GM19468 (cell line): Measurements from ENCODE around the gene ZNF860.

Experiments used
- ATAC-seq: cut with Tn5 transposase; IDR thresholded peaks from one replicate; pipeline ENCODE4 v1.9.1; 2021; ENCODE audit warnings: mild to moderate bottlenecking, moderate library complexity, moderate number of reproducible peaks; ENCODE audit not compliant: unreplicated experiment; ENCODE audit errors: extremely low read depth

The ZNF860 gene

DNA sequence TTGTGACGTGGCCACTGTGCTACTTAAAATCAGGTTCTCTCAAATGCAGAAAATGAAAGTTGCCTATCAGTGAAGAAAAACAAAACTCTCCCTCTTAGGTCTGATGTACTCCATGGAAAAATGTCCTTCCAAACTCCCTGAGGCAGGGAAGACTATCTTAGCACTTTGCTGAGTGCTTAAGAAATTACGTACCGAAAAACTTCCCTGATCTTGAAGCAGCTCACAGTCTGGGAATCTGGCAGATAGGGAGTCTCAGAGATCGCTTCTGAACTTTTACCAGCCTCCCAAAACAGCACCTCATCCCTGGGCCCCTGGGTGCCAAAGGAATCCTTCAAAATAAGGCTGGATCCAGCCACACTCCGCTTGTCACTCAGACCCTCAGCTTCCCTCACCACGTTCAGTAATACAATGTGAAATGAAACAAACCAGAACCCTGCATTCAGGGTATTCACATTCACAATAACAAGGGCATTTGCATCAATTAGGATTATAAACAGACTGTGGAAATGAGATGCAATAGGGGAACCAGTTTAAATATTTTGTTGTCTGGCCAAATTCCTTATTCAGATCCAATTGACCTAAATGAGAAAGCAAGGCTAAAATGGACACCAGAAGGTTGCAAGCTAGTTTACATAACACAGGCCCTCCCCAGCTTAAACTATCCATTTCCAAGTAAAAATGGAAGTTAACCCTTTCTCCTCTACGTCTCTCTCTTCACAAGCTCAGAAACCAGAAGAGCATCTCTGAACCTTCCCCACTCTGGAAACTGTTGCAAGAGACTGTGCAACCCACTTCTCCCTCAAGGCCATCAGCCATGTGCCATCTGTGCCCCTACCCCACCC is 21.4 kb upstream of the ZNF860 start:
- no peak for ATAC-seq

DNA sequence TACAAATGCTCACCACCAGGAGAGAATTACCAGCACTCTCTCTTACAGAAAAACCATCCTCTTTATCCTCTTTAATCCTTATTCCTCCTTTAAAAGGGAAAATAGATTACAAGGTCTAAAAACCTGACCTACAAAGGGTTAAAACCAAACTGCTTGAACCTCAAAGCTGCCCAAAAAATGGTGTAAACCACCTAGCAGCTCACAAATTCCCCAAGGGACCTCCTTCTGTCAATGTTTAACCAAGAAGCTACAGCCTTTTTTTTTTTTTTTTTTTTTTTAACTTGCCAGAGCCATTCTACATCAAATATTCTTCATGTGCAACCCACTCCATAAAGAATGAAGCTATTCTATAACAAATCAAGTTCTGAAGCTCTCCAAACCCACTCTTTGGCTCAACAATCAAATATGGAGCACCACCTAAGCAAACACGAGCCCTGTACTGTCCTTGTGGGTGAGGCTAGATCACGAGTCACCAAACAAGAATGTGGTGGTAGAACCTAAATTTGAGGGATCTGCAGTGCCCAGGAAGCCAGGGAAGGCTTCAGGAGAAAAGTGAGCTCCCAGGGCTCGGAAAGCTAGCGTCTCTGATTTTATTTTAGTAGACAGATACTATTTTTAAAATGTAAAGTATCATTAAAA is 20.6 kb upstream of the ZNF860 start:
- ATAC-seq: no peak

DNA sequence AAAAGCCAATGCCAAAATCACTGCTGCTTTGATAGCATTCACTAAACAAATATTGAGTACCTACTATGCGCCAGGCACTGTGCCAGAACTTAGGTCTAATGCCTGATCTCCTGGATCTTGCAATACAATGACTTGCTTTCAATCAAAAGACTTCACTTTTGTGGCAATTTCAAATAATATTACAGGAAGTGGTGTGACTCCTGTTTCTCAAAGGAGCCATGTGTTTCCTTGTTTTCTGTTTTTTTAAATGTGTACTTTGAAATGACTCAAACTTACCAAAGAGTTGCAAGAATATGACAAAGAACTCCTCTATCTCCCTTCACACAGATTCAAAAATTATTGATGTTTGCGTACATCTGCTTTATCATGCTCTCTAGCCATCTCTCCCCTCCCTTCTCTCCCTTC is 18.7 kb upstream of the ZNF860 start:
- ATAC-seq: no peak

DNA sequence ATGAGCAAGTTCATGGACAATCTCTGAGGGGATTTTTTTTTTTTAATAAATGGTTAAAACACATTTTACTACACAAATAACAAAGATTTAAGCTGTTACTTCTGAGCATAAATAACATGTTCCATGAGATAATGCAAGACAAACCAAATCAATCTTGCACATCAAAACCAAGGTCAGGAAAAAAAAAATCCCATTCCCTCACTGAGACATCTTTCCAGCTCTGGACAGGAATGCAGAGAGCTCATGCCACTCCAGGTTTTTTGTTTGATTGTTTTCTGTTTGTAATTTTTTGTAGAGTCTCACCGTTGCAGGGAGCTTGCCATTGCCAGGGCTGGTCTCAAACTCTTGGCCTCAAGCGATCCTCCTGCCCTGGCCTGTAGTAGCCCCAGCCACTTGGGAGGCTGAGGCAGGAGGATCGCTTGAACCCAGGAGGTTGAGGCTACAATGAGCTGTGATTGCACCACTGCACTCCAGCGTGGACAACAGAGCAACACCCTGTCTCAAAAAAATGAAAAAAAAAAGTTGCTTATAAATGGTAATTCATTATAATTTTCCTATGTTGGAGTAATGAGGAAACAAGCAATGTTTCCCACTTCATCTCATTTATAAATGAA is 14.5 kb upstream of the ZNF860 start:
- ATAC-seq: no peak

DNA sequence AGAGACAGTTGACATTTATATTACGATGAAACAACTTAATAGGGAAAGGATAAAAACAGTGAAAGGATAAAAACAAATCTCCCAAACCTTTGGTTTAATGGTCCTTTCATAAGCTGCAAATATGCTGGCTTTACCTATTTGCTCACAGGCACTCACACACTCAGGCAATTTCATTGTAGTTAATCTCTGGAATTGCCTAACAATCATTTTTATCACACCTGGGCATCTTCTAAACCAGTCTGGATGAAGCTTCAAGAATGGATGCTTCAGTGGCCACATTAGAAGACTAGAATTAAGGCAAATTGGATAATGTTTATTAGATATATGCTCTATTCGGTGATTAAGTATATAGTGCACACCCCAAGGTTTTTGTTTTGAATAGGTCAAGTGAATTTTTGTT is 14.0 kb upstream of the ZNF860 start:
- ATAC-seq: no peak

DNA sequence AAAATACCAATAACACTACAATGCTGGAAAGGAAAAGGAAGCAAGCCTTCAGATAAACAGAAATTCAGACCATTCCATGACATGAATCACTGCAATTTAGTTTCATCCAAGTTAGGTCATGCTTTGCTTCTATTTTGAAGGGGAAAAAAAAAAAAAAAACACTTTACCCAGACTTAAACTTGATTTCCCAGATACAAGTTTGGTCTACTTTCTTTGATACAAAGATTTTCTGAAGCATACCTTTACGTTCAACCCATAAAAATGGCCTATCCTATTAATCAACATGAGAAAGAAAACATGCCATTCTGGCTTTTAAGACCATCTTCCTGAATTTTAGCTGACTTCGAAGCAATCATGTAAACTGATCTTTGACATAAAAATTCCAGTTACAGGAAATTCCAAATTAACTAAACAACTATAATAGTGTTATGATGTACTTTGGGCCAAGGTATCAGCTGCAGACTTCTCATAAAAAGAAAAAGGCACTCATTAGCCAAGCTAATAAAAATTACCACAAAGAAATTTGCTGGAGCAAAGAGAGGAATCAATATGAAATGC is 13.1 kb upstream of the ZNF860 start:
- ATAC-seq: no peak

DNA sequence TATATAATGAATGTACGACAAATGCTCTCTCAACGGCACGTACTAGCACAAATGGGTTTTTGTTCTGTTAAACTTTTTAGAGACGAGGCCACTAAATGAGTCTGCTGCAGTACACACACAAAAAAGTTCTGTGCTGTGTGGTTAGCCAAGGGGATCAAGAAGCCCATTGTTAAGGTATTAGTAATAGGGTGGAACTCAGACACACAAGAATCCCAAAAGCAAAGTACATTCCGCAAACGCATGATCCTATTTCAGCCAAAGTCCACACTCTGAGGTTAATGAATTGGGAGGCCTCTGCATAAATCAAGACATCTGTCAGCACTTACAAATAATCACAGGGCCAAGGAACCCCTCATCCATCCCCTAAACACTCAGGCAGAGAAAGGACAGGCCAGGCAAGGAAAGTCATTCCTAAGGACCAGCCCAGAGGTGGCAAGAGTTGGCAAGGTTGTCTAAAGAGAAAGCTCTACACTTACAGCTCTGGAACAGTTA is 12.6 kb upstream of the ZNF860 start:
- no peak for ATAC-seq

DNA sequence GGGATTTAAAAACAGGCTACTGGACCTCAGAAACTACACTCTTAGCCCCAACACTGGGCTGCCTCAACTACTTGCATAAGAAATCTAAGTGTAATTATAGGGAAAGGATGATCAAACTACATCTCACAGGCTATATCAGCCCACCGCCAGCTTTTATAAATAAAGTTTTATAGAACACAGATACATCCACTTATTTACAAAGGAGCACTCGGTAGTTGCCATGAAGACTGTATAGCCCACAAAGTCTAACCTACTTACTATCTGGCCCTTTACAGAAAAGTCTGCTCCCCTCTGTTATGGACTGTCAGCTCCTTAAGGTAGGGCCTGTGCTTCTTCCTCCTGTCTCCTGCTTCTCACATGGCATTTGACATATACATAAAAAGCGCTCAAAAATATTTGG is 9.9 kb upstream of the ZNF860 start:
- ATAC-seq: no peak

DNA sequence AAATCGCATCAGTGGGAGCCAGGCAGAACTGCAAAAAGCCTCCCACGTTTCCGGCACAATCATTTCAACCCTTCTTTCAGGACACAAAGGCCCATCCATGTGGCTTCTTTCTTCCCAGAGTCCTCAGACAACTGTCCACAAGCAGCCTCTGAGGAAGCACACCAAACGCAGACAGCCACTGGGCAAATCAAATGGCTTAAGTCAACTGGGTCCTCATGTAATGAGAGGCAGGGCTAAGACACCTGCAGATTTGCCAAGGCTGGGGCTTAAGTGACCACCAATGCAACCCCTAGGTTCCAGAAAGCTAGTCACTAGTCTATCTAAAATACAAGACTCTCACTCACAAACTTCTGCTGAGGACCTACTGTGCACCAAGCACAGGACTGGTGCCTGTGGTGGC is 8.5 kb upstream of the ZNF860 start:
- no peak for ATAC-seq

DNA sequence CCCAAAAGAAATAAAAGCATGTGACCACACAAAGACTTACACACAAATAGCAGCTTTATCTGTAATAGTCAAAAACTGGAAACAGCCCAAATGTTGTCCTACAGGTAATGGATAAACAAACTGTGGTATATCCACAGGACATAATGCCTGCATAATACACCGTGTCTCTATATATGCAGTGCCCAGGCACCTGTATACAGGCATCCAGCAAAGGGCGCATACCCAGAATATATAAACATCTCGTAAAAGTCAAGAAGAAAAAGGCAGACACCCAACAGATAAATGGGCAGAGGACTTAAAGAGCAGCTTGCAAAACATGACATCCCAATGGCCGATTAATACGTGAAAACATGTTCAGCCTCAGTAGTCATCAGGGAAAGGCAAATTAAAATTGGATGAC is 7.7 kb upstream of the ZNF860 start:
- ATAC-seq: no peak

DNA sequence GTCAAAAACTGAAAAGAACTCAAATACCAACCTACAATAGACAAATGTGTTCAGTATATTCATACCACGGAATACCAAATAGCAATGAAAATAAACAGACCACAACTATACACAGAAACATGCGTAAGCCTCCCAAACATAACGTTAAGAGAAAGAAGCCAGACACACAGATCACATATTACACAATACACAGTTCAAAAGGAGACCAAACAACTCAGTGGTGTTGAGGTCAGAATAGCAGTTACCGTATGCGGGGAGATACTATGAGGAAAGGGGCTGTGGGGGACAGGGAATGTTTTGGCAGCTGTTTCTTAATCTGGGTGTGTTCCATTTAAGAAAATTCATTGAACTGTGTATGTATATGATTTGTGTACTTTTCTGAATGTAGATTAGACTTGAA is 7.1 kb upstream of the ZNF860 start:
- ATAC-seq: no peak

DNA sequence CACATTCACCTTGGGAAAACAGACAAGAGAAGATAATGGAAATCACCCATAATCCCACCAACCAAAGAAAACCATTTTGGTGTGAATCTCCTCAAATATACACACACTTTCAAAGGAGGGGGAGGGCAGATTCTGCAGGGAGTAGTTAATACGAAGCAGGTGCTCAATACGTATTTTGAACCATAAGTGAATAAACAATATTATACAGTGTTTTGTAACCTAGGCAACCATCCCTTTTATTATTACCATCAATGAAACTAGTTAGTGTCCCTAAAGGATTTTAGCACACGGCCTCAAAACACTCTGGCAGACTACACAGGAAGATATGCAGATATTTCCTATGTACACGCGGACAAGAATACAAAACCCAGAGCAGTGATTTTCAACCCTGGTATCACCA is 6.6 kb upstream of the ZNF860 start:
- no peak for ATAC-seq

DNA sequence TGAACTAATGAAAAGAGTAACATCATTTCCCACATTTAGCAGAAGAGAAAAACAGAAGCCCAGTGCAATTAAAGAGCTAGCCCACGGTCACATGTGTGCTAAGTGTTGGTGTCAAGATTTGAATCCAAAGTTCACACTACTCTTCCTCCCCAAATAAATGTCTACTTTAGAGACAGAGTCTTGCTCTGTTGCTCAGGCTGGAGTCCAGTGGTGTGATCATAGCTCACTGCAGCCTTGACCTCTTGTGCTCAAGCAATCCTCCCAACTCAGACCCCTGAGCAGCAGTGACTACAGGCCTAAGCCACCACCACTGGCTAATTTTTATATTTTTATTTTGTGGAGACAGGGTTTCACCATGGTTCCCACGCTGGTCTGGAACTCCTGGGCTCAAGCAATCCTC is 5.2 kb upstream of the ZNF860 start:
- ATAC-seq: no peak

DNA sequence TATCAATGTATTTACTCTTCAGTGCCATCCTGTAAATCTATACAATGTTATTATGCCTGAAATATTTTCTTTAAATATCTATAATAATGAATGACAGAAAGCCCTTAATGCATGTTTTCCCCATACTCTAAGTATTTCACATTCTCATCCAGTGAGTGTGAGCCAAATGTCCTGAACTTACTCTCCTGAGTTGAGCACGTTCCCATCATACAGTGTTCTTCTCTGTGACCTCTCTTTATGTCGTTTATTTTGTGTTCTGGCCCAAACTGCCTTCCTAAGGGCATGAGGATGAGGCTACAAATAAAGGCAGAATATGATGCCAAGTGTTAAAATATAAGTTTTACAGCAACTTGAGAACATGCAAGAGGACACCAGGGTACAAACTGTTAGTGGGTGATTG is 3.8 kb upstream of the ZNF860 start:
- ATAC-seq: no peak

DNA sequence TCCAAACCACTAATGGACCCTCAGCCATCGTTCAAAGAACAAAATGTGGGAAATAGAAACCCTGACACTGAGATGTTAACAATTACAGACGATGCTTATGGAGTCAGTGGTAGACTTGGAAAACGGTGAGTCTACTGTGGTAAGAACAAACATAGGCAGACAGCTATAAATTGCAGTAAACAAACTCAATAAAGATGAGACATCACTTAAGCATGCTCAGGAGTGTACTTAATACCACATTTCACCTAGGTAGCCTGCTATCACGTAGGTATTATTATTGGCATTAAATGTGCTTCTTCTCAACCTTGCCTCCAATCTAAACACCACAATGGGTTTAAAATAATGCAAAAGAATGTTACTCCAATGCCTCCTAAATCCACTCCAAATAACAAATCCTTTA is 3.0 kb upstream of the ZNF860 start:
- no peak for ATAC-seq

DNA sequence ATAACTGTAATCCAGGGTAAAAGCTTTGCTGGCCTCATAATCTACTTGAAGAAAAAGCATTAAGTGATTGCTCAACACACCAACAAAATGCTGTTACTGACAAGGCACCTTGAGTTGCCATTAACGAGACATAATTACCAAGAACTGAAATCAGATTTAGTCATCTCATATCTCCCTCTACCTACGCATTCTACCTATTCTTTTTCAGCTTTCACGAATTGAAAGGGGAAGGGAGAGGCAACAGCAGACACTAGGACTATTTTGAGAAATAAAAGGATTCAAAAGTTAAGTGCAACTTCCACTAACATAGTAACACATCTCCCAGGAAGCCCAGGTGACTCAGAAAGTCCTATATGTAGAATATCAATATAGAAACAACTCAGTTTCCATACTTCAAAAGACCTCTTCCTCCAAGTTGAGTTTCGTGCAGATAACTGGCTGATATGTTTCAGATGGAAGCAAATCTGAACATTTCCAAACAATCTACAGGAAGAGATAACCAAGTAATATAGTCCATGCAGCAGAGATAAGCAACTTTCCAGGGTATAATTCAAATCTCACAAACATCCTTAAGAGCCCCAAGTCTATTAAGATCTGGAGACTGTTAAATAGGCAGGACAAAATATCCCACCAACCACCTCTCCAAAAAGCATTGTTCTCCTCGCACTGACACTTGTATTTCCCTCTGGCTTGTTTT is 2.4 kb upstream of the ZNF860 start:
- peak; percentile 49 for ATAC-seq

DNA sequence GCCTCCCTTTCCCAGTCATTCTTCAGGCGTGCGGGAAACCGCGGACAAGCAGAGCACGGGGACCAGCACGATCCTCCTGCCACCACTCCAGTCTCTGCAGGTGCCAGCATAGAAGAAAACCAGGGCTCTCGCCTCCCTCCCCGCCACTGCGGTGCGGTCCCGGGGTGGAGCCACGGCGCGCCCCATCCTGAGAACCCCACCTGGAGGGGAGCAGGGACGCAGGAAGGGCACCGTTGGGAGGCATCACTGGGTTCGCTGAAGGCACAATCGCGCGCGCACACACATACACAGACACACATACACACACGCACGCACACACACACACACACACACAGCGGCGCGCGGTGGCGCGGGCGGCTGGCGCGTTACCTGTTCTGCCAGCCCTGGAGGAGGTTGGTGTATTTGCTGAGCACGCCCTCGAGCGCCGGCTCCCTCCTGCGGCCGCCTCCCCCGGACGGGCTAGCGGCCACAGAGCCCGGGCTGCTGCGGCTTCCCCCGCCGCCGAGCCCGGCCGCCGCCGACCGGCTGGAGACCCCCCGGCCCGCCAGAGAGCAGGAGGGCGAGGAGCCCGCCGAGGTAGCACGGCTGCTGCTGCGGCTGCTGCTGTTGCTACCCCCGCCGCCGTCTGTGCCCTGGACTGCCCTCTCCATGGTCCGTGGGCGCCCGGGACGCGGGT is 882 bp upstream of the ZNF860 start:
- no peak for ATAC-seq

DNA sequence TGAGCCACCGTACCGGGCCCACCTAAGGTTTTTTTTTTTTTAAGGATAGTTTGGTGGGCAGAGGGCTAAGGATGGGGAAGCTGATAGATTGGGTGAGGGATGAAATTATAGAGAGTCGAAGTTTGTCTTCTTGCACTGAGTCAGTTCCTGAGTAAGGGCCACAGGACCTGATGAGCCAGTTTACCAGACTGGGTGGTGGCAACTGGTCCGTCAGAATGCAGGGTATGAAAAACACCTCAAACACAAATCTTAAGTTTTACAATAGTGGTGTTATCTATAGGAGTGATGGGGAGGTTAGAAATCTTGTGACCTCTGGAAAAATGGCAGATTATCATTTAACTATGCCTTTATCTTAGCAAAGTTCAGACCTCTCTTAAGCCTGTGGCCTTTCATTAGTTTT is 2.8 kb downstream of the ZNF860 start:
- no peak for ATAC-seq

DNA sequence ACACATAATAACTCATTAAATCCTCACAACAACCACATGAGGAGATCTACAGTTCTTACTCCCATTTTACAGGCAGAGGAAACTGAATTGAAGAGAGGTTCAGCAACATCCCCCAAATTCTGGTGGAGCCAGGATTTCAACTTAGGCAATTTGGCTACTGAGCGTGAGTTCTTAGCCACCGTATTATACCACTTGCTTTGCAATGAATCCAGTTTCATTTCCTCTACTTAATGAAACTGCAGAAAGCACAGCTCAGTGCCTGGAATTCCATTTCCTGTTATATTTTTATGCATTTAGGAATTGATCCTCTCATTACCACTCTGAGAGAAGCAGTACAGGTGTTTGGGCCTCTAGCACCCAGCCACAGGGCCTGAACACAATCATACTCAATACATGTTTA is 4.3 kb downstream of the ZNF860 start:
- ATAC-seq: no peak

DNA sequence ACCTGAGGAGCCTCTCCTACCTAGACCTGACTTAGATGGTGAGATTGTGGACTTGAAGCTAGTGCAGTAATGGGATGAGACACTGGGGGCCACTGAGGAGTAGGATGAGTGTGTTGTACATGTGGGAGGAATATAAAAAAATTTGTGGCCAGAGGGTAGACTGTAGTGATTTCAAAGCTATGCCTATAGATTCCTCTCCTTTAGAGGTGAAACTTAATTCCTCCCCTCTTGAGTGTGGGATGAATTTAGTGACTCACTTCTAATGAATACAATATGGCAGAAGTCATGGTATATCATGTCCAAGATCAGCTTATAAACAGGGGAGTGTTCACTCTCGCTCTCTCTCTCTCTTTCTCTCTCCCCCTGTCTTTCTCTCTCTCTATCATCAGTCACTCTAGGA is 6.7 kb downstream of the ZNF860 start:
- ATAC-seq: no peak
